HCT116 (cell line): ENCODE data around the gene SGSH. TPM values are rescaled to one million over a fixed set of nuclear protein-coding genes. Genes with fewer than 3 reads are reported as not detected.

ENCODE experiments used
- ATAC-seq: fragments of 200-7000 bp; cut with Tn5 transposase; 2 replicates; pipeline ENCODE4 v1.9.1; 2020; ENCODE audit warnings: mild to moderate bottlenecking, moderate library complexity
- BruUV-seq: library from RNA; stranded (reverse); fragments of 400-500 nt; replicated peaks from 2 replicates; lab custom pipeline; 2021; lab: Mats Ljungman, UMichigan
- CTCF ChIA-PET: fragments of 300-600 bp; sonication (Branson Sonifier 250); formaldehyde crosslinking; loops from one replicate; lab custom pipeline; 2021; ENCODE audit warnings: antibody characterized with exemption; lab: Charles Lee
- POLR2A ChIA-PET: fragments of 300-600, 350-600 bp; sonication (Branson Sonifier 250); formaldehyde crosslinking; loops from one replicate; lab custom pipeline; 2021; ENCODE audit warnings: antibody characterized with exemption; lab: Charles Lee
- RAD21 ChIA-PET, 2 experiments: fragments of 300-600 bp; sonication (Branson Sonifier 250); formaldehyde crosslinking; loops; one replicate each; lab custom pipeline; 2023; ENCODE audit warnings: low total read pairs in 2 of 2; ENCODE audit not compliant: uncharacterized antibody in 2 of 2, unreplicated experiment in 2 of 2, low non-redundant PET in 1 of 2; lab: Charles Lee
- DNase-seq: peaks from one replicate; pipeline ENCODE4 v3.0.0-alpha.2; 2010; ENCODE audit warnings: low read depth, low spot score
- H2AFZ ChIP-seq: fragments of 200-600 bp; shearing (Covaris generic), sonication (generic); 2 replicates; pipeline ENCODE4 v1.6.1; 2017; ENCODE audit warnings: low read depth, mixed run types, mixed read lengths, antibody characterized with exemption, low read length; ENCODE audit not compliant: poor library complexity, severe bottlenecking
- H3K27ac ChIP-seq: 2 replicates; pipeline ENCODE4 v1.5.1; 2012; ENCODE audit warnings: low read depth, low read length
- H3K27me3 ChIP-seq: fragments of 200-600 bp; sonication (generic); 2 replicates; pipeline ENCODE4 v1.6.1; 2016; ENCODE audit warnings: mixed run types, low read length, mixed read lengths; ENCODE audit not compliant: insufficient read depth
- H3K36me3 ChIP-seq, 2 experiments: fragments of 200-500 bp in 1 of 2; fragments of 200-600 bp in 1 of 2; sonication (Bioruptor generic) in 1 of 2; sonication (generic) in 1 of 2; 2 replicates each; pipeline versions ENCODE4 v1.5.1 to v1.6.1; 2014 to 2016; ENCODE audit warnings: low read length in 2 of 2, inconsistent platforms in 1 of 2, mixed read lengths in 1 of 2, mixed run types in 1 of 2; ENCODE audit not compliant: insufficient read depth in 2 of 2, control insufficient read depth in 1 of 2
- H3K4me1 ChIP-seq, 2 experiments: fragments of 200-600 bp in 1 of 2; sonication (generic) in 1 of 2; 2 replicates each; pipeline versions ENCODE4 v1.5.1 to v1.6.1; 2012 to 2017; ENCODE audit warnings: low read length in 2 of 2, inconsistent platforms in 1 of 2, mild to moderate bottlenecking in 1 of 2, mixed read lengths in 1 of 2, mixed run types in 1 of 2, moderate library complexity in 1 of 2; ENCODE audit not compliant: insufficient read depth in 2 of 2, control insufficient read depth in 1 of 2
- H3K4me2 ChIP-seq: fragments of 200-600 bp; sonication (generic); 2 replicates; pipeline ENCODE4 v1.6.1; 2017; ENCODE audit warnings: mixed run types, low read length, mixed read lengths
- H3K4me3 ChIP-seq, 2 experiments: fragments of 200-600 bp in 1 of 2; sonication (generic) in 1 of 2; replicated peaks in 1 of 2; 2 replicates each; pipeline ENCODE4 v1.5.1; 2011 to 2016; ENCODE audit warnings: low read length in 2 of 2, control low read depth in 1 of 2, low read depth in 1 of 2, mild to moderate bottlenecking in 1 of 2, mixed read lengths in 1 of 2, mixed run types in 1 of 2
- H3K79me2 ChIP-seq: fragments of 200-600 bp; sonication (generic); 2 replicates; pipeline ENCODE4 v1.6.1; 2017; ENCODE audit warnings: mild to moderate bottlenecking, mixed run types, low read length, moderate library complexity, mixed read lengths; ENCODE audit not compliant: insufficient read depth
- H3K9ac ChIP-seq: fragments of 200-600 bp; sonication (generic); 2 replicates; pipeline ENCODE4 v1.6.1; 2016; ENCODE audit warnings: low read length, mixed read lengths
- H3K9me2 ChIP-seq: fragments of 200-600 bp; sonication (generic), shearing (Covaris generic); 2 replicates; pipeline ENCODE4 v1.6.1; 2017; ENCODE audit warnings: mixed run types, mild to moderate bottlenecking, moderate library complexity; ENCODE audit not compliant: insufficient read depth
- H3K9me3 ChIP-seq, 2 experiments: fragments of 200-500 bp in 1 of 2; fragments of 200-600 bp in 1 of 2; sonication (Bioruptor generic) in 1 of 2; sonication (generic) in 1 of 2; 2 replicates each; pipeline ENCODE4 v1.6.1; 2014 to 2017; ENCODE audit warnings: low read length in 2 of 2, mixed read lengths in 2 of 2, inconsistent platforms in 1 of 2, low read depth in 1 of 2, mild to moderate bottlenecking in 1 of 2, mixed run types in 1 of 2, moderate library complexity in 1 of 2; ENCODE audit not compliant: control insufficient read depth in 1 of 2, insufficient read depth in 1 of 2
- H4K20me1 ChIP-seq: fragments of 200-600 bp; sonication (generic), shearing (Covaris generic); 2 replicates; pipeline ENCODE4 v1.6.1; 2017; ENCODE audit warnings: mixed run types, mild to moderate bottlenecking, moderate library complexity; ENCODE audit not compliant: insufficient read depth
- ATF3 ChIP-seq: IDR thresholded peaks from 2 replicates; pipeline ENCODE4 v1.6.1; 2012
- CEBPB ChIP-seq: IDR thresholded peaks from 2 replicates; pipeline ENCODE4 v1.6.1; 2012; ENCODE audit warnings: low read depth
- CTCF ChIP-seq, 3 experiments: fragments of 200-600 bp in 1 of 3; sonication (generic) in 1 of 3; IDR thresholded peaks in 2 of 3; conservative IDR thresholded peaks in 1 of 3; 2 replicates each; pipeline ENCODE4 v1.5.1; 2012 to 2017; ENCODE audit warnings: low read depth in 2 of 3, low read length in 2 of 3, antibody characterized with exemption in 1 of 3, borderline replicate concordance in 1 of 3, control low read depth in 1 of 3, mild to moderate bottlenecking in 1 of 3, mixed read lengths in 1 of 3, mixed run types in 1 of 3, moderate library complexity in 1 of 3; ENCODE audit not compliant: insufficient read depth in 1 of 3
- EGR1 ChIP-seq: IDR thresholded peaks from 2 replicates; pipeline ENCODE4 v1.6.1; 2012; ENCODE audit warnings: low read depth
- ELF1 ChIP-seq: IDR thresholded peaks from 2 replicates; pipeline ENCODE4 v1.6.1; 2012; ENCODE audit warnings: low read depth, borderline replicate concordance
- EZH2phosphoT487 ChIP-seq: fragments of 200-600 bp; IDR thresholded peaks from 2 replicates; pipeline ENCODE4 v1.6.1; 2018; ENCODE audit warnings: antibody characterized with exemption, borderline replicate concordance
- JUND ChIP-seq: IDR thresholded peaks from 2 replicates; pipeline ENCODE4 v1.6.1; 2012
- MAX ChIP-seq: IDR thresholded peaks from 2 replicates; pipeline ENCODE4 v1.6.1; 2012
- POLR2A ChIP-seq: IDR thresholded peaks from 2 replicates; pipeline ENCODE4 v1.7.0; 2011; ENCODE audit warnings: borderline replicate concordance; ENCODE audit not compliant: insufficient read depth, insufficient read length; ENCODE audit errors: extremely low read depth
- POLR2AphosphoS5 ChIP-seq: IDR thresholded peaks from 2 replicates; pipeline ENCODE4 v1.6.1; 2011; ENCODE audit warnings: mild to moderate bottlenecking, low read depth, low read length, moderate library complexity
- RAD21 ChIP-seq: IDR thresholded peaks from 2 replicates; pipeline ENCODE4 v1.6.1; 2012; ENCODE audit warnings: low read depth, mild to moderate bottlenecking
- REST ChIP-seq: IDR thresholded peaks from 2 replicates; pipeline ENCODE4 v1.6.1; 2012; ENCODE audit warnings: low read depth
- SIN3A ChIP-seq: IDR thresholded peaks from 2 replicates; pipeline ENCODE4 v1.6.1; 2012; ENCODE audit warnings: low read depth
- SP1 ChIP-seq: IDR thresholded peaks from 2 replicates; pipeline ENCODE4 v1.6.1; 2012; ENCODE audit warnings: low read depth
- YY1 ChIP-seq: IDR thresholded peaks from 2 replicates; pipeline ENCODE4 v1.6.1; 2011; ENCODE audit warnings: low read length, low read depth, moderate library complexity, mild to moderate bottlenecking; ENCODE audit not compliant: insufficient replicate concordance; ENCODE audit errors: extremely low read depth
- ZNF274 ChIP-seq: fragments of 200-500 bp; sonication (Bioruptor generic); IDR thresholded peaks from 2 replicates; pipeline ENCODE4 v1.6.1; 2014; ENCODE audit warnings: mild to moderate bottlenecking, low read depth, low read length, inconsistent platforms
- intact Hi-C: fragments of 100-400 bp; cut with micrococcal nuclease; formaldehyde crosslinking; loops from 2 replicates; pipeline ENCODE4 v1.10.0; 2022
- total RNA-seq: library from RNA; stranded (reverse); gene quantifications from one replicate; pipeline ENCODE4 v1.2.1, GENCODE V29; 2021; ENCODE audit not compliant: unreplicated experiment

The SGSH gene
- total RNA-seq, 1 experiment from 2014 or later, result 34.4 TPM

- no TSS peak for BruUV-seq
- Histone ChIP-seq H3K36me3 (no peaks in the 10 kb centered on the region), H3K9me2 (no peaks in the 10 kb centered on the region), H3K4me3 (no peak overlapping the region), H3K4me2 (no peak overlapping the region), H3K79me2 (no peaks in the 10 kb centered on the region), H3K9ac (no peak overlapping the region), H3K27ac (no peak overlapping the region), H3K27me3 (no peaks in the 10 kb centered on the region), H3K9me3 (no peaks in the 10 kb centered on the region), H3K4me1 (peaks cover 10 to 18% of the 10 kb centered on the region in 2 experiments), H2AFZ (no peak overlapping the region), H4K20me1 (no peaks in the 10 kb centered on the region)
- RAD21 ChIA-PET, result no interaction called here
- no peak for TF ChIP-seq YY1
- TF ChIP-seq POLR2A, result no peak
- no peak for TF ChIP-seq EZH2phosphoT487
- no peak for TF ChIP-seq RAD21
- no peak for TF ChIP-seq JUND
- TF ChIP-seq REST, result no peak
- no peak for TF ChIP-seq ATF3
- no peak for TF ChIP-seq ZNF274
- no peak for TF ChIP-seq SIN3A
- TF ChIP-seq POLR2AphosphoS5, result no peak
- TF ChIP-seq ELF1, result no peak
- no peak for TF ChIP-seq CTCF (IDR thresholded peaks at IDR 0.05 in 2 of 3, conservative IDR thresholded peaks at IDR 0.05 in 1 of 3; ENCODE audit: borderline replicate concordance in 1 of 3, insufficient read depth in 1 of 3, low read depth in 2 of 3, low read length in 2 of 3)
- no peak for TF ChIP-seq EGR1
- TF ChIP-seq MAX, result no peak
- no peak for TF ChIP-seq SP1
- no peak for TF ChIP-seq CEBPB
- no peak for ATAC-seq
- DNase-seq, result no peak
- intact Hi-C loops, result no loop called here
- CTCF ChIA-PET, result no interaction called here
- POLR2A ChIA-PET, result interaction anchor here (0.7 kb wide), 1 partner anchor 334 kb away, joined by 3 read pairs; the partner anchor contains the start of gene CBX4
Measured at GRCh38 chr17:80173126-80173525, 47.0 kb downstream of the SGSH start.
